Amniotic epithelial cell (primary cell): Measurements from ENCODE around the gene CACNA2D2.

Experiments
- DNase-seq: peaks from one replicate; pipeline ENCODE4 v3.0.0-alpha.2; 2010; ENCODE audit warnings: low read depth

CACNA2D2 gene

GRCh38 chr3:50345008-50345407 is 158.4 kb downstream of the CACNA2D2 start:
- DNase-seq = no peak

- no peak for DNase-seq
Observed at GRCh38 chr3:50342813-50343633, 160.4 kb downstream of the CACNA2D2 start.

GRCh38 chr3:50341996-50342650 is 161.3 kb downstream of the CACNA2D2 start:
- no peak for DNase-seq

GRCh38 chr3:50341537-50341936 is 161.9 kb downstream of the CACNA2D2 start:
- DNase-seq = no peak

- DNase-seq = no peak
Observed at GRCh38 chr3:50340448-50341329, 162.7 kb downstream of the CACNA2D2 start, which contains the start of gene RASSF1. RASSF1 (minus strand) TSS chr3:50340836; CDS start chr3:50340805, 31 bp downstream.

GRCh38 chr3:50340147-50340447 is 163.3 kb downstream of the CACNA2D2 start:
- DNase-seq = no peak

GRCh38 chr3:50339485-50340146 is 163.8 kb downstream of the CACNA2D2 start:
- DNase-seq = no peak

GRCh38 chr3:50338965-50339364 is 164.5 kb downstream of the CACNA2D2 start:
- DNase-seq = no peak

- DNase-seq = peak; percentile 99
Observed at GRCh38 chr3:50337175-50337861, 166.1 kb downstream of the CACNA2D2 start.

- DNase-seq = no peak
Observed at GRCh38 chr3:50336452-50337174, 166.8 kb downstream of the CACNA2D2 start.

GRCh38 chr3:50334339-50335075 is 168.9 kb downstream of the CACNA2D2 start:
- no peak for DNase-seq

- DNase-seq = peak; percentile 38
Observed at GRCh38 chr3:50333744-50334328, 169.6 kb downstream of the CACNA2D2 start.

- DNase-seq = no peak
Observed at GRCh38 chr3:50331364-50331907, 172.0 kb downstream of the CACNA2D2 start.

- no peak for DNase-seq
Observed at GRCh38 chr3:50330330-50330729, 173.1 kb downstream of the CACNA2D2 start.

GRCh38 chr3:50327943-50328691 is 175.3 kb downstream of the CACNA2D2 start, which contains the start of gene TUSC2:
TUSC2 (minus strand) TSS chr3:50328223; CDS start chr3:50328099, 124 bp downstream.
- DNase-seq = peak; percentile 90

GRCh38 chr3:50327129-50327528 is 176.3 kb downstream of the CACNA2D2 start:
- DNase-seq = no peak

- DNase-seq = no peak
Observed at GRCh38 chr3:50326182-50326541, 177.3 kb downstream of the CACNA2D2 start.

GRCh38 chr3:50325497-50326181 is 177.8 kb downstream of the CACNA2D2 start:
- no peak for DNase-seq
